Smooth muscle cell of the brain vasculature (primary cell): ENCODE results near the gene NPEPPS.
"Not testable (repeated sequence)": the region's sequence is repeated elsewhere in the genome, so short reads cannot be mapped to it uniquely, and the experiment has no call there.

Experiments
- DNase-seq: peaks from one replicate; pipeline ENCODE4 v3.0.0-alpha.2; 2012; ENCODE audit warnings: low read depth, low spot score

Gene NPEPPS

GRCh38 chr17:47561698-47562405 is 30.9 kb downstream of the NPEPPS start:
- DNase-seq = not testable (repeated sequence)

GRCh38 chr17:47562406-47562705 is 31.4 kb downstream of the NPEPPS start:
- DNase-seq = not testable (repeated sequence)

- not testable (repeated sequence) for DNase-seq
Measured at GRCh38 chr17:47567261-47567660, 36.4 kb downstream of the NPEPPS start.

GRCh38 chr17:47572561-47572960 is 41.7 kb downstream of the NPEPPS start:
- not testable (repeated sequence) for DNase-seq

- DNase-seq = not testable (repeated sequence)
Measured at GRCh38 chr17:47582416-47582815, 51.5 kb downstream of the NPEPPS start.

- not testable (repeated sequence) for DNase-seq
Measured at GRCh38 chr17:47586378-47587055, 55.6 kb downstream of the NPEPPS start.

GRCh38 chr17:47593522-47593921 is 62.6 kb downstream of the NPEPPS start:
- not testable (repeated sequence) for DNase-seq

- no peak for DNase-seq
Measured at GRCh38 chr17:47603830-47604597, 73.1 kb downstream of the NPEPPS start.

- DNase-seq = peak; percentile 85
Measured at GRCh38 chr17:47604598-47604927, 73.7 kb downstream of the NPEPPS start.

GRCh38 chr17:47605011-47605410 is 74.1 kb downstream of the NPEPPS start:
- no peak for DNase-seq

- no peak for DNase-seq
Measured at GRCh38 chr17:47607481-47607880, 76.6 kb downstream of the NPEPPS start.

- DNase-seq = no peak
Measured at GRCh38 chr17:47611372-47612350, 80.8 kb downstream of the NPEPPS start.

GRCh38 chr17:47615766-47616424 is 85.0 kb downstream of the NPEPPS start:
- peak; percentile 40 for DNase-seq

- DNase-seq = no peak
Measured at GRCh38 chr17:47618410-47618809, 87.5 kb downstream of the NPEPPS start.

GRCh38 chr17:47620503-47621245 is 89.8 kb downstream of the NPEPPS start:
- no peak for DNase-seq

GRCh38 chr17:47621293-47622179 is 90.6 kb downstream of the NPEPPS start:
- peak; percentile 88 for DNase-seq

GRCh38 chr17:47622180-47622549 is 91.3 kb downstream of the NPEPPS start:
- DNase-seq = no peak

- DNase-seq = no peak
Measured at GRCh38 chr17:47624727-47625068, 93.8 kb downstream of the NPEPPS start.

GRCh38 chr17:47628014-47628566 is 97.2 kb downstream of the NPEPPS start:
- DNase-seq = no peak
